ENCODE results near the gene RAB3D.
A peak's percentile ranks its signal among the peaks of the same experiment; 100 is the strongest.

GRCh38 chr19:11380653-11381537 is 41.4 kb upstream of the RAB3D start:
- TF ChIP-seq POLR2AphosphoS5 (IDR thresholded peaks at IDR 0.05; ENCODE audit: low read depth, low read length) = peak; percentile 37; the same call in 1 of the 2 replicates
- TF ChIP-seq TAF1 (IDR thresholded peaks at IDR 0.05; ENCODE audit: low read depth, low read length) = peak; percentile 36; the same call in 1 of the 2 replicates
